NB4 (cell line): ENCODE measurements around the gene PIF1.

ENCODE experiments used
- DNase-seq: peaks from one replicate; pipeline ENCODE4 v3.0.0; 2010; ENCODE audit warnings: low read depth
- H3K4me3 ChIP-seq: one replicate; pipeline ENCODE4 v1.5.1; 2011; ENCODE audit warnings: mild to moderate bottlenecking, low read depth, low read length, moderate library complexity
- CTCF ChIP-seq: IDR thresholded peaks from one replicate; pipeline ENCODE4 v1.5.1; 2012; ENCODE audit warnings: low read depth, low read length
- MAX ChIP-seq: IDR thresholded peaks from 2 replicates; pipeline ENCODE4 v1.6.1; 2011; ENCODE audit warnings: low read depth, low read length
- MYC ChIP-seq: IDR thresholded peaks from 2 replicates; pipeline ENCODE4 v1.6.1; 2011; ENCODE audit warnings: low read depth, low read length
- POLR2A ChIP-seq: IDR thresholded peaks from 2 replicates; pipeline ENCODE4 v1.6.1; 2011; ENCODE audit warnings: mild to moderate bottlenecking; ENCODE audit not compliant: insufficient read length; ENCODE audit errors: extremely low read depth

PIF1 gene

GRCh38 chr15:64781299-64781698 is 44.1 kb downstream of the PIF1 start:
- no peak for DNase-seq
- no peak overlapping the region for H3K4me3 ChIP-seq
- TF ChIP-seq POLR2A (no peak), MYC (no peak), MAX (no peak), CTCF (no peak)

- TF ChIP-seq MYC (no peak), CTCF (no peak), POLR2A (no peak), MAX (no peak)
- H3K4me3 ChIP-seq = no peak overlapping the region
- no peak for DNase-seq
Observed at GRCh38 chr15:64780600-64781156, 44.8 kb downstream of the PIF1 start.

- no peak for DNase-seq
- no peak for TF ChIP-seq MAX
- TF ChIP-seq CTCF = no peak
- no peak for TF ChIP-seq POLR2A
- TF ChIP-seq MYC = no peak
- no peak overlapping the region for H3K4me3 ChIP-seq
Observed at GRCh38 chr15:64779630-64780029, 45.8 kb downstream of the PIF1 start.

- DNase-seq = no peak
- H3K4me3 ChIP-seq = no peak overlapping the region
- TF ChIP-seq MAX (no peak), MYC (no peak), CTCF (no peak), POLR2A (no peak)
Observed at GRCh38 chr15:64779024-64779423, 46.4 kb downstream of the PIF1 start.

GRCh38 chr15:64776402-64776786 is 49.1 kb downstream of the PIF1 start:
- H3K4me3 ChIP-seq = no peak overlapping the region
- DNase-seq = no peak
- TF ChIP-seq CTCF (no peak), POLR2A (no peak), MAX (no peak), MYC (no peak)
